ENCODE results near the gene TFB2M. TPM values are rescaled to one million over a fixed set of nuclear protein-coding genes. Genes with fewer than 3 reads are reported as not detected.

The TFB2M gene
- total RNA-seq, 1 experiment from 2014 or later, result 38.3 TPM

GRCh38 chr1:246552110-246552509 lies 14.0 kb downstream of the TFB2M start:
- Histone ChIP-seq H3K4me3 (ENCODE audit: insufficient read depth, low read depth, low read length) (no peak overlapping the region), H3K27me3 (ENCODE audit: control insufficient read depth, insufficient read depth, low read length) (no peaks in the 10 kb centered on the region), H3K36me3 (replicated peaks; ENCODE audit: control insufficient read depth, insufficient read depth, low read length) (peaks cover 12% of the 10 kb centered on the region)
- DNase-seq, result no peak

GRCh38 chr1:246550402-246550801 lies 15.7 kb downstream of the TFB2M start:
- DNase-seq, result no peak
- no peaks in the 10 kb centered on the region for H3K27me3 ChIP-seq (ENCODE audit: control insufficient read depth, insufficient read depth, low read length)
- no peak overlapping the region for H3K4me3 ChIP-seq (ENCODE audit: insufficient read depth, low read depth, low read length)
- peaks cover 10% of the 10 kb centered on the region for H3K36me3 ChIP-seq (replicated peaks; ENCODE audit: control insufficient read depth, insufficient read depth, low read length)

GRCh38 chr1:246549665-246550064 lies 16.4 kb downstream of the TFB2M start:
- no peak overlapping the region for H3K4me3 ChIP-seq (ENCODE audit: insufficient read depth, low read depth, low read length)
- DNase-seq, result no peak

GRCh38 chr1:246544001-246544400 lies 22.1 kb downstream of the TFB2M start:
- no peaks in the 10 kb centered on the region for H3K27me3 ChIP-seq (ENCODE audit: control insufficient read depth, insufficient read depth, low read length)
- peaks cover 7% of the 10 kb centered on the region for H3K36me3 ChIP-seq (replicated peaks; ENCODE audit: control insufficient read depth, insufficient read depth, low read length)
- H3K4me3 ChIP-seq (ENCODE audit: insufficient read depth, low read depth, low read length), result no peak overlapping the region
- DNase-seq, result no peak

More at GRCh38 chr1:246549665-246550064, 16.4 kb downstream of the TFB2M start:
- Histone ChIP-seq H3K27me3 (ENCODE audit: control insufficient read depth, insufficient read depth, low read length) (no peaks in the 10 kb centered on the region), H3K36me3 (replicated peaks; ENCODE audit: control insufficient read depth, insufficient read depth, low read length) (peaks cover 7% of the 10 kb centered on the region)

GRCh38 chr1:246540738-246541491 lies 25.1 kb downstream of the TFB2M start:
- Histone ChIP-seq H3K4me3 (ENCODE audit: insufficient read depth, low read depth, low read length) (no peak overlapping the region), H3K36me3 (replicated peaks; ENCODE audit: control insufficient read depth, insufficient read depth, low read length) (peaks cover 5% of the 10 kb centered on the region), H3K27me3 (ENCODE audit: control insufficient read depth, insufficient read depth, low read length) (no peaks in the 10 kb centered on the region)
- DNase-seq, result no peak

- Histone ChIP-seq H3K4me3 (ENCODE audit: insufficient read depth, low read depth, low read length) (no peak overlapping the region), H3K36me3 (replicated peaks; ENCODE audit: control insufficient read depth, insufficient read depth, low read length) (peaks cover 4% of the 10 kb centered on the region; the same call in 1 of the 2 replicates), H3K27me3 (ENCODE audit: control insufficient read depth, insufficient read depth, low read length) (no peaks in the 10 kb centered on the region)
- DNase-seq, result no peak
Measured at GRCh38 chr1:246537887-246538286, 28.2 kb downstream of the TFB2M start.

- Histone ChIP-seq H3K4me3 (ENCODE audit: insufficient read depth, low read depth, low read length) (no peak overlapping the region), H3K36me3 (replicated peaks; ENCODE audit: control insufficient read depth, insufficient read depth, low read length) (peaks cover 4% of the 10 kb centered on the region; the same call in 1 of the 2 replicates), H3K27me3 (ENCODE audit: control insufficient read depth, insufficient read depth, low read length) (no peaks in the 10 kb centered on the region)
- no peak for DNase-seq
Measured at GRCh38 chr1:246537441-246537840, 28.6 kb downstream of the TFB2M start.

GRCh38 chr1:246534114-246534513 lies 31.9 kb downstream of the TFB2M start:
- Histone ChIP-seq H3K36me3 (replicated peaks; ENCODE audit: control insufficient read depth, insufficient read depth, low read length) (no peaks in the 10 kb centered on the region), H3K27me3 (ENCODE audit: control insufficient read depth, insufficient read depth, low read length) (no peaks in the 10 kb centered on the region), H3K4me3 (ENCODE audit: insufficient read depth, low read depth, low read length) (no peak overlapping the region)
- no peak for DNase-seq

GRCh38 chr1:246533371-246533905 lies 32.6 kb downstream of the TFB2M start:
- no peak for DNase-seq
- Histone ChIP-seq H3K27me3 (ENCODE audit: control insufficient read depth, insufficient read depth, low read length) (no peaks in the 10 kb centered on the region), H3K4me3 (ENCODE audit: insufficient read depth, low read depth, low read length) (no peak overlapping the region), H3K36me3 (replicated peaks; ENCODE audit: control insufficient read depth, insufficient read depth, low read length) (no peaks in the 10 kb centered on the region)

GRCh38 chr1:246532519-246532918 lies 33.5 kb downstream of the TFB2M start:
- Histone ChIP-seq H3K27me3 (ENCODE audit: control insufficient read depth, insufficient read depth, low read length) (no peaks in the 10 kb centered on the region), H3K4me3 (ENCODE audit: insufficient read depth, low read depth, low read length) (no peak overlapping the region), H3K36me3 (replicated peaks; ENCODE audit: control insufficient read depth, insufficient read depth, low read length) (no peaks in the 10 kb centered on the region)
- DNase-seq, result no peak

- DNase-seq, result no peak
- Histone ChIP-seq H3K36me3 (replicated peaks; ENCODE audit: control insufficient read depth, insufficient read depth, low read length) (no peaks in the 10 kb centered on the region), H3K4me3 (ENCODE audit: insufficient read depth, low read depth, low read length) (no peak overlapping the region), H3K27me3 (ENCODE audit: control insufficient read depth, insufficient read depth, low read length) (no peaks in the 10 kb centered on the region; the same call in 1 of the 2 replicates)
Measured at GRCh38 chr1:246530482-246530881, 35.6 kb downstream of the TFB2M start.

- H3K36me3 ChIP-seq (replicated peaks; ENCODE audit: control insufficient read depth, insufficient read depth, low read length), result no peaks in the 10 kb centered on the region
- no peaks in the 10 kb centered on the region; the same call in 1 of the 2 replicates for H3K27me3 ChIP-seq (ENCODE audit: control insufficient read depth, insufficient read depth, low read length)
- DNase-seq, result peak; percentile 51
- H3K4me3 ChIP-seq (ENCODE audit: insufficient read depth, low read depth, low read length), result no peak overlapping the region
Measured at GRCh38 chr1:246528933-246529731, 36.9 kb downstream of the TFB2M start.

- Histone ChIP-seq H3K4me3 (ENCODE audit: insufficient read depth, low read depth, low read length) (no peak overlapping the region), H3K36me3 (replicated peaks; ENCODE audit: control insufficient read depth, insufficient read depth, low read length) (no peaks in the 10 kb centered on the region), H3K27me3 (ENCODE audit: control insufficient read depth, insufficient read depth, low read length) (no peaks in the 10 kb centered on the region; the same call in 1 of the 2 replicates)
- DNase-seq, result no peak
Measured at GRCh38 chr1:246527402-246528088, 38.5 kb downstream of the TFB2M start.

- H3K4me3 ChIP-seq (ENCODE audit: insufficient read depth, low read depth, low read length), result no peak overlapping the region
- H3K27me3 ChIP-seq (ENCODE audit: control insufficient read depth, insufficient read depth, low read length), result no peaks in the 10 kb centered on the region; the same call in 1 of the 2 replicates
- no peaks in the 10 kb centered on the region for H3K36me3 ChIP-seq (replicated peaks; ENCODE audit: control insufficient read depth, insufficient read depth, low read length)
- DNase-seq, result no peak
Measured at GRCh38 chr1:246526915-246527314, 39.1 kb downstream of the TFB2M start.
